ENCODE results near the gene TMEM239.

The TMEM239 gene

DNA sequence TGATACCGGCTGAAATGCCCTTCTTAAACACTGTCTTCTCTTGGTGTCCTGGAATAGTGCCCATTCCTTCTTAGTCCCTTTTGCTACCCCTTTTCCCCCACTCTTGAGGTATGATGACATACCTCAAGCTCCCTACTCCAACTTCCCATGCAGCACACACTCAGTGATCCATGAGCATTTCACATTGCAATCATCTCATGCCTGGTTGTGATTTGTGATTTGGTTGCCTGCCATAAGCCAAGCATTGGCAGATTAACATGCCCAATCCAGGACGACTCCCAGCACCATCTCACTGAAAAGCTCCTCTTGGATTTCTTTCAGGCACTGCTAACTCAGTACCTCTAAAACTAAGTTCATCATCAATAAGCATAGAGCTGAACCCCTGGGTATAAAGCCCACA, 42.4 kb downstream of the TMEM239 start:
- Histone ChIP-seq H2AFZ (ENCODE audit: low read depth, low read length) (no peak overlapping the region), H4K91ac (ENCODE audit: low read length) (no peak overlapping the region), H3K27me3 (ENCODE audit: control insufficient read depth in 1 of 2, insufficient read depth in 1 of 2, low read length in 2 of 2) (no peaks in the 10 kb centered on the region), H3K4me2 (ENCODE audit: low read length, poor library complexity, severe bottlenecking) (no peak overlapping the region), H3K4me3 (ENCODE audit: insufficient read depth in 1 of 2, low read depth in 1 of 2, low read length in 2 of 2) (no peak overlapping the region), H3K14ac (ENCODE audit: low read length in 2 of 2) (no peak overlapping the region), H4K8ac (ENCODE audit: low read length) (no peak overlapping the region), H3K4me1 (ENCODE audit: control insufficient read depth, insufficient read depth, low read depth, low read length) (peaks cover 3% of the 10 kb centered on the region), H3K4ac (ENCODE audit: low read depth in 1 of 2, low read length in 2 of 2) (no peak overlapping the region), H2BK12ac (ENCODE audit: low read length in 2 of 2) (no peak overlapping the region), H2BK5ac (ENCODE audit: low read depth, low read length, poor library complexity, severe bottlenecking) (no peak overlapping the region), H3K9ac (ENCODE audit: low read length) (peak overlapping the region; percentile 23), H3K27ac (ENCODE audit: low read length, poor library complexity, severe bottlenecking) (no peak overlapping the region), H3K18ac (ENCODE audit: low read depth in 1 of 2, low read length in 2 of 2) (no peak overlapping the region), H3K36me3 (ENCODE audit: control insufficient read depth in 1 of 2, insufficient read depth in 2 of 2, low read depth in 1 of 2, low read length in 2 of 2) (peaks cover 33 to 40% of the 10 kb centered on the region in 2 experiments), H3K9me3 (ENCODE audit: control insufficient read depth, low read length) (no peaks in the 10 kb centered on the region), H3K79me1 (replicated peaks; ENCODE audit: low read length, poor library complexity, severe bottlenecking) (peaks cover 24% of the 10 kb centered on the region), H2BK15ac (ENCODE audit: low read depth, poor library complexity, severe bottlenecking) (no peak overlapping the region), H2AK5ac (ENCODE audit: low read length, severe bottlenecking) (no peak overlapping the region), H3K23ac (ENCODE audit: low read length in 2 of 2) (no peak overlapping the region), H2BK120ac (ENCODE audit: low read depth, low read length) (no peak overlapping the region)
- DNase-seq = no peak
- WGBS = 98% methylated on average over 2 of the region's 2 CpGs

- no peak overlapping the region for H2AFZ ChIP-seq (ENCODE audit: low read depth, low read length)
- 92% methylated on average over 4 of the region's 4 CpGs for WGBS
Observed at GRCh38 chr20:2859330-2860121, 43.4 kb downstream of the TMEM239 start.

GRCh38 chr20:2864626-2865025, 48.5 kb downstream of the TMEM239 start:
- H3K4me3 ChIP-seq (ENCODE audit: insufficient read depth in 1 of 2, low read depth in 1 of 2, low read length in 2 of 2) = no peak overlapping the region
- no peaks in the 10 kb centered on the region for H3K27me3 ChIP-seq (ENCODE audit: control insufficient read depth in 1 of 2, insufficient read depth in 1 of 2, low read length in 2 of 2)
- WGBS = 91% methylated on average over 12 of the region's 12 CpGs

More at GRCh38 chr20:2859330-2860121, 43.4 kb downstream of the TMEM239 start:
- Histone ChIP-seq H2AK5ac (ENCODE audit: low read length, severe bottlenecking) (no peak overlapping the region), H3K36me3 (ENCODE audit: control insufficient read depth in 1 of 2, insufficient read depth in 2 of 2, low read depth in 1 of 2, low read length in 2 of 2) (peaks cover 41 to 46% of the 10 kb centered on the region in 2 experiments), H3K9ac (ENCODE audit: low read length) (peak overlapping the region; percentile 23), H3K4ac (ENCODE audit: low read depth in 1 of 2, low read length in 2 of 2) (no peak overlapping the region), H3K4me3 (ENCODE audit: insufficient read depth in 1 of 2, low read depth in 1 of 2, low read length in 2 of 2) (no peak overlapping the region), H3K27me3 (ENCODE audit: control insufficient read depth in 1 of 2, insufficient read depth in 1 of 2, low read length in 2 of 2) (no peaks in the 10 kb centered on the region), H2BK12ac (ENCODE audit: low read length in 2 of 2) (no peak overlapping the region), H3K27ac (ENCODE audit: low read length, poor library complexity, severe bottlenecking) (no peak overlapping the region), H2BK5ac (ENCODE audit: low read depth, low read length, poor library complexity, severe bottlenecking) (no peak overlapping the region), H3K23ac (ENCODE audit: low read length in 2 of 2) (no peak overlapping the region), H2BK15ac (ENCODE audit: low read depth, poor library complexity, severe bottlenecking) (no peak overlapping the region), H4K91ac (ENCODE audit: low read length) (no peak overlapping the region), H3K18ac (ENCODE audit: low read depth in 1 of 2, low read length in 2 of 2) (no peak overlapping the region), H3K4me2 (ENCODE audit: low read length, poor library complexity, severe bottlenecking) (no peak overlapping the region), H3K9me3 (ENCODE audit: control insufficient read depth, low read length) (no peaks in the 10 kb centered on the region), H2BK120ac (ENCODE audit: low read depth, low read length) (no peak overlapping the region), H3K4me1 (ENCODE audit: control insufficient read depth, insufficient read depth, low read depth, low read length) (peaks cover 3% of the 10 kb centered on the region), H4K8ac (ENCODE audit: low read length) (peak overlapping the region; percentile 29), H3K79me1 (replicated peaks; ENCODE audit: low read length, poor library complexity, severe bottlenecking) (peaks cover 19% of the 10 kb centered on the region), H3K14ac (ENCODE audit: low read length in 2 of 2) (no peak overlapping the region)
- no peak for DNase-seq

DNA sequence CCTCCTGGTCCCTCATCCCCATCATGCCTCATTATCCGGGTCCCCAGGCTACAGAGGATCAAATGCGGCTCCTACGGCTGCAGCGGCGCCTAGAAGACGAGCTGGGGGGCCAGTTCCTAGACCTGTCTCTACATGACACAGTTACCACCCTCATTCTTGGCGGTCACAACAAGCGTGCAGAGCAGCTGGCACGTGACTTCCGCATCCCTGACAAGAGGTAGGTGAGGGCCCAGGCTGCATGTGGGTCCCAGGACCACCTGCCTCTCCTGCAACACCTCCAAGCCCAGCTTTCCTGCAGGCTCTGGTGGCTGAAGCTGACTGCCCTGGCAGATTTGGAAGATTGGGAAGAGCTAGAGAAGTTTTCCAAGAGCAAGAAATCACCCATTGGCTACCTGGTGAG, 48.9 kb downstream of the TMEM239 start:
- no peak overlapping the region for H2AK5ac ChIP-seq (ENCODE audit: low read length, severe bottlenecking)
- H3K36me3 ChIP-seq (ENCODE audit: control insufficient read depth in 1 of 2, insufficient read depth in 2 of 2, low read depth in 1 of 2, low read length in 2 of 2) = peaks cover 65 to 69% of the 10 kb centered on the region in 2 experiments
- H3K18ac ChIP-seq (ENCODE audit: low read depth in 1 of 2, low read length in 2 of 2) = no peak overlapping the region
- no peak overlapping the region for H3K4ac ChIP-seq (ENCODE audit: low read depth in 1 of 2, low read length in 2 of 2)
- no peak overlapping the region for H3K4me3 ChIP-seq (ENCODE audit: insufficient read depth in 1 of 2, low read depth in 1 of 2, low read length in 2 of 2)
- DNase-seq = no peak
- no peak overlapping the region for H3K14ac ChIP-seq (ENCODE audit: low read length in 2 of 2)
- no peak overlapping the region for H3K23ac ChIP-seq (ENCODE audit: low read length in 2 of 2)
- H3K4me1 ChIP-seq (ENCODE audit: control insufficient read depth, insufficient read depth, low read depth, low read length) = peaks cover 3% of the 10 kb centered on the region
- H3K27ac ChIP-seq (ENCODE audit: low read length, poor library complexity, severe bottlenecking) = no peak overlapping the region
- peaks cover 6% of the 10 kb centered on the region for H3K79me1 ChIP-seq (replicated peaks; ENCODE audit: low read length, poor library complexity, severe bottlenecking)
- H2BK120ac ChIP-seq (ENCODE audit: low read depth, low read length) = no peak overlapping the region
- no peak overlapping the region for H2BK15ac ChIP-seq (ENCODE audit: low read depth, poor library complexity, severe bottlenecking)
- WGBS = 99% methylated on average over 10 of the region's 10 CpGs
- H4K91ac ChIP-seq (ENCODE audit: low read length) = no peak overlapping the region
- H2BK12ac ChIP-seq (ENCODE audit: low read length in 2 of 2) = no peak overlapping the region
- no peak overlapping the region for H4K8ac ChIP-seq (ENCODE audit: low read length)
- no peak overlapping the region for H3K4me2 ChIP-seq (ENCODE audit: low read length, poor library complexity, severe bottlenecking)
- no peak overlapping the region for H2AFZ ChIP-seq (ENCODE audit: low read depth, low read length)
- no peak overlapping the region for H3K9ac ChIP-seq (ENCODE audit: low read length)
- no peak overlapping the region for H2BK5ac ChIP-seq (ENCODE audit: low read depth, low read length, poor library complexity, severe bottlenecking)
- no peaks in the 10 kb centered on the region for H3K27me3 ChIP-seq (ENCODE audit: control insufficient read depth in 1 of 2, insufficient read depth in 1 of 2, low read length in 2 of 2)
- no peaks in the 10 kb centered on the region for H3K9me3 ChIP-seq (ENCODE audit: control insufficient read depth, low read length)

More at GRCh38 chr20:2864626-2865025, 48.5 kb downstream of the TMEM239 start:
- Histone ChIP-seq H2AFZ (ENCODE audit: low read depth, low read length) (no peak overlapping the region), H2BK5ac (ENCODE audit: low read depth, low read length, poor library complexity, severe bottlenecking) (no peak overlapping the region), H2BK12ac (ENCODE audit: low read length in 2 of 2) (no peak overlapping the region), H3K4ac (ENCODE audit: low read depth in 1 of 2, low read length in 2 of 2) (no peak overlapping the region), H3K27ac (ENCODE audit: low read length, poor library complexity, severe bottlenecking) (no peak overlapping the region), H2BK15ac (ENCODE audit: low read depth, poor library complexity, severe bottlenecking) (no peak overlapping the region), H4K8ac (ENCODE audit: low read length) (no peak overlapping the region), H3K36me3 (ENCODE audit: control insufficient read depth in 1 of 2, insufficient read depth in 2 of 2, low read depth in 1 of 2, low read length in 2 of 2) (peaks cover 67 to 73% of the 10 kb centered on the region in 2 experiments), H3K4me2 (ENCODE audit: low read length, poor library complexity, severe bottlenecking) (no peak overlapping the region), H3K9ac (ENCODE audit: low read length) (no peak overlapping the region), H3K23ac (ENCODE audit: low read length in 2 of 2) (no peak overlapping the region), H4K91ac (ENCODE audit: low read length) (no peak overlapping the region), H3K79me1 (replicated peaks; ENCODE audit: low read length, poor library complexity, severe bottlenecking) (peaks cover 9% of the 10 kb centered on the region), H3K9me3 (ENCODE audit: control insufficient read depth, low read length) (no peaks in the 10 kb centered on the region), H3K4me1 (ENCODE audit: control insufficient read depth, insufficient read depth, low read depth, low read length) (peaks cover 3% of the 10 kb centered on the region), H3K18ac (ENCODE audit: low read depth in 1 of 2, low read length in 2 of 2) (no peak overlapping the region), H2AK5ac (ENCODE audit: low read length, severe bottlenecking) (no peak overlapping the region), H2BK120ac (ENCODE audit: low read depth, low read length) (no peak overlapping the region), H3K14ac (ENCODE audit: low read length in 2 of 2) (no peak overlapping the region)
- DNase-seq = no peak

Data from mesenchymal stem cell (in vitro differentiated cells and primary cell).